ENCODE measurements around the gene VSIG10. TPM values are rescaled to one million over a fixed set of nuclear protein-coding genes. Genes with fewer than 3 reads are reported as not detected.

Gene VSIG10
- total and polyA plus RNA-seq, 2 of the 4 experiments (the other 2 are of a cell fraction), result 5.9 to 10.0 TPM

DNA sequence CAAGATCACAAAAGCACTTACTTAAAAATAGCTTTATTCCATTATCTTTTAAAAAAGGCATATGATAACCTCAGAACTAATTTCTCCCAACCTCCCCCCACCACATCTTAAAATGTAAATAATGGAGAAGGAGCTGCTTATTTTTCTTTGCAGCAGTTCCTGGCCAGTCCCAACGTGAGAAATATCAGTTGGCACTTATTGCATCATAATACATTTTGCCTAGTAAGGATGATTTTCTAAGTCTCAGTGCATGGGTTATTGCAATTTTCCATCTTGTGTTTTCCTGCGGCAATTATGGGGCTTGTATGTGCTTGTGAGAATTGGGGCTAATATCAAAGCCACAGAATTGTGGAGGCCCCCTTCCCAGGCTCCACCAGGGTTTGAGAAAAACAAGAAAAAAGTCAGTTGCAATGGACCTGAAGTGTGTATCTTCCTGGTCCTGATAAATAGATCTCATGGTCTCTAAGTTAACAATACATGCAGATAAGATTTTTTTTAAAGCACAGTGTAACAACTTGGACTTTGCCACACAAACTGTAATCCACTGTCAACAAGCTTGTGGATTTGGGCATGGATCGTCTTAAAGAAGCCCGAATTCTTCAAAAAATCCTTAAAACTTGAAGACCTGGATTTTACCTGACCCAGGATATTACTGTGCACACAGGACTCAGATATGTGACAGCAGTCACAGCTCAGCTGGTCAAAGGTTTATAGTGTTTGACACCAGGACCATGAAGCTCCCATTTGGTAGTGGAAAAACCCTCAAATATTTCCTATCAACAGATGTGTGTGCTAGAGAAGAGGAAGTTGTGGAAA, 40.0 kb downstream of the VSIG10 start:
- BruUV-seq (replicated peaks), result no TSS peak
- no peaks in the 10 kb centered on the region for H4K20me1 ChIP-seq (ENCODE audit: insufficient read depth, low read length)
- POLR2A ChIA-PET (ENCODE audit: unreplicated experiment), result interaction anchor here (0.6 kb wide), 2 partner anchors 48 to 1861 kb away, joined by 4 read pairs; no protein-coding TSS in a partner anchor

More for the DNA sequence above, 40.0 kb downstream of the VSIG10 start:
- Histone ChIP-seq H3K4me2 (ENCODE audit: low read depth, low read length) (peak overlapping the region; percentile 44; the same call in 1 of the 2 replicates), H2BK20ac (ENCODE audit: low read depth, low read length) (0 out of 2 replicates have a peak overlapping the region, but pooled peaks have one; percentile 21), H2BK5ac (ENCODE audit: low read depth, low read length, poor library complexity, severe bottlenecking) (no peak overlapping the region), H2AFZ (replicated peaks; ENCODE audit: low read length, poor library complexity) (no peak overlapping the region), H2BK120ac (ENCODE audit: low read depth, low read length) (peak overlapping the region; percentile 6), H3K18ac (ENCODE audit: low read depth, low read length) (no peak overlapping the region), H2AK5ac (ENCODE audit: low read depth, low read length) (0 out of 2 replicates have a peak overlapping the region, but pooled peaks have one; percentile 22), H3K4ac (ENCODE audit: low read depth, low read length) (peak overlapping the region; percentile 33; the same call in 1 of the 2 replicates), H3K27ac (ENCODE audit: insufficient read depth, low read length) (no peak overlapping the region; the same call in 1 of the 2 replicates), H3K9me3 (ENCODE audit: control insufficient read depth, insufficient read depth, low read length) (no peaks in the 10 kb centered on the region), H4K8ac (ENCODE audit: low read depth in 2 of 2, low read length in 2 of 2) (peak overlapping the region in 1 of 2 experiments; percentile 31; a peak in 1 of 4 replicates), H3K14ac (replicated peaks; ENCODE audit: low read depth, low read length) (0 out of 2 replicates have a peak overlapping the region, but pooled peaks have one; percentile 29), H3K56ac (ENCODE audit: extremely low read depth, insufficient read depth, low read length) (no peak overlapping the region), H3K36me3 (ENCODE audit: control insufficient read depth, insufficient read depth, low read length) (no peaks in the 10 kb centered on the region), H3K23ac (ENCODE audit: low read depth, low read length) (peak overlapping the region; percentile 22; the same call in 1 of the 2 replicates), H2BK15ac (ENCODE audit: low read depth, low read length) (no peak overlapping the region), H4K91ac (ENCODE audit: insufficient read depth, low read depth, low read length) (peak overlapping the region; percentile 14; the same call in 1 of the 2 replicates), H3K27me3 (ENCODE audit: control insufficient read depth, insufficient read depth, low read length) (no peaks in the 10 kb centered on the region), H4K5ac (ENCODE audit: low read depth, low read length) (no peak overlapping the region; the same call in 1 of the 2 replicates), H3K4me1 (ENCODE audit: control insufficient read depth, insufficient read depth, low read length) (peaks cover 7% of the 10 kb centered on the region), H3K79me1 (ENCODE audit: low read depth in 1 of 2, low read length in 2 of 2) (peaks cover 0 to 39% of the 10 kb centered on the region in 2 experiments; a peak in 3 of 4 replicates), H3K9ac (ENCODE audit: low read depth, low read length) (no peak overlapping the region), H2AK9ac (replicated peaks; ENCODE audit: low read depth, low read length, poor library complexity) (no peak overlapping the region), H3K9me1 (ENCODE audit: insufficient read depth, low read length) (no peaks in the 10 kb centered on the region), H3K4me3 (ENCODE audit: insufficient read depth, low read depth, low read length) (no peak overlapping the region)
- intact Hi-C loops (cut with micrococcal nuclease), result loop anchor here (5.0 kb wide), 2 partner anchors 74 to 314 kb away; partner anchors contain the start of genes PEBP1 and SUDS3
- CTCF ChIA-PET, result interaction anchor here (0.6 to 1.2 kb wide), 5 partner anchors 9 to 72 kb away, joined by 3 to 4 read pairs (median 3); no protein-coding TSS in a partner anchor
- TF ChIP-seq SMC3 (IDR thresholded peaks at IDR 0.05; ENCODE audit: low read depth, low read length) (no peak), CEBPB (IDR thresholded peaks at IDR 0.05; ENCODE audit: low read depth, low read length) (peak; percentile 97), MAFK (IDR thresholded peaks at IDR 0.05; ENCODE audit: low read depth, low read length) (0 out of 2 replicates have a peak, but pooled peaks have one; percentile 42), MAZ (IDR thresholded peaks at IDR 0.05; ENCODE audit: borderline replicate concordance, low read depth, low read length) (no peak), BHLHE40 (IDR thresholded peaks at IDR 0.05; ENCODE audit: low read depth, low read length) (no peak), MXI1 (IDR thresholded peaks at IDR 0.05; ENCODE audit: borderline replicate concordance, low read depth, low read length) (no peak), NFE2L2 (IDR thresholded peaks at IDR 0.05; ENCODE audit: low read depth, low read length) (peak; percentile 78; the same call in 1 of the 2 replicates), RAD21 (IDR thresholded peaks at IDR 0.05; ENCODE audit: low read length) (no peak), CHD1 (IDR thresholded peaks at IDR 0.05; ENCODE audit: low read depth, low read length) (no peak)
- TF ChIP-seq, protein P1, sequence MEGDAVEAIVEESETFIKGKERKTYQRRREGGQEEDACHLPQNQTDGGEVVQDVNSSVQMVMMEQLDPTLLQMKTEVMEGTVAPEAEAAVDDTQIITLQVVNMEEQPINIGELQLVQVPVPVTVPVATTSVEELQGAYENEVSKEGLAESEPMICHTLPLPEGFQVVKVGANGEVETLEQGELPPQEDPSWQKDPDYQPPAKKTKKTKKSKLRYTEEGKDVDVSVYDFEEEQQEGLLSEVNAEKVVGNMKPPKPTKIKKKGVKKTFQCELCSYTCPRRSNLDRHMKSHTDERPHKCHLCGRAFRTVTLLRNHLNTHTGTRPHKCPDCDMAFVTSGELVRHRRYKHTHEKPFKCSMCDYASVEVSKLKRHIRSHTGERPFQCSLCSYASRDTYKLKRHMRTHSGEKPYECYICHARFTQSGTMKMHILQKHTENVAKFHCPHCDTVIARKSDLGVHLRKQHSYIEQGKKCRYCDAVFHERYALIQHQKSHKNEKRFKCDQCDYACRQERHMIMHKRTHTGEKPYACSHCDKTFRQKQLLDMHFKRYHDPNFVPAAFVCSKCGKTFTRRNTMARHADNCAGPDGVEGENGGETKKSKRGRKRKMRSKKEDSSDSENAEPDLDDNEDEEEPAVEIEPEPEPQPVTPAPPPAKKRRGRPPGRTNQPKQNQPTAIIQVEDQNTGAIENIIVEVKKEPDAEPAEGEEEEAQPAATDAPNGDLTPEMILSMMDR (conservative IDR thresholded peaks at IDR 0.05; ENCODE audit: low read depth, low read length), result no peak
- in situ Hi-C loops (cut with MboI; ENCODE audit: low sequenced_read_pairs), result no loop called here
- dilution Hi-C loops (cut with HindIII; ENCODE audit: low sequenced_read_pairs, unreplicated experiment), result no loop called here
- ATAC-seq (ENCODE audit: low read depth) (no peak), DNase-seq (peak; percentile 52)
- no CpG with 5 or more reads among the region's 4 CpGs for WGBS, 2 experiments (ENCODE audit: extremely low coverage in 2 of 2, insufficient read length in 1 of 2)

Measured in IMR-90 (cell line).